T-helper 22 cell (primary cell): ENCODE results near the gene GOSR2.
"Not testable (repeated sequence)": the region's sequence is repeated elsewhere in the genome, so short reads cannot be mapped to it uniquely, and the experiment has no call there.

Source experiments
- DNase-seq: peaks from one replicate; pipeline ENCODE4 v3.0.0-alpha.2; 2020; ENCODE audit warnings: low read depth

GOSR2 gene

DNA sequence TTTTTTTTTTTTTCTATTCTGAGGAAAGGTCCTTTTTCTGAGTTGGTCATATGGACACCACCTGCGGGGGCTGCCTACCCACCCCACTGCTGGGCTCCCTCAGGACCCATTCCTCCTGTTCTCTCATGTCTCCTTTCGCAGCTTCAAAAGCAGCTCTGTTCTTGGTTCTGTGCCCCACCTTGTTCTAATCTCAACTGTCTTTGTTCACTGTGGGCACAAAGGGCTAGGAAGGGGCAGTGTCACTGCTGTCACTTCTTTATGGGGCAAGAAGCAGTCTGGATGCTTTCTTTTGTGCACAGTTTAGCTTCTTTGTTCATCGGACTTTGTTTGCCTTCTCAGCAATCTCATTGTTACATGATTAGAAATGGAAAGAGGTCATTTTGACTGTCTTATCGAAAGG lies 7.1 kb downstream of the GOSR2 start:
- DNase-seq = no peak

DNA sequence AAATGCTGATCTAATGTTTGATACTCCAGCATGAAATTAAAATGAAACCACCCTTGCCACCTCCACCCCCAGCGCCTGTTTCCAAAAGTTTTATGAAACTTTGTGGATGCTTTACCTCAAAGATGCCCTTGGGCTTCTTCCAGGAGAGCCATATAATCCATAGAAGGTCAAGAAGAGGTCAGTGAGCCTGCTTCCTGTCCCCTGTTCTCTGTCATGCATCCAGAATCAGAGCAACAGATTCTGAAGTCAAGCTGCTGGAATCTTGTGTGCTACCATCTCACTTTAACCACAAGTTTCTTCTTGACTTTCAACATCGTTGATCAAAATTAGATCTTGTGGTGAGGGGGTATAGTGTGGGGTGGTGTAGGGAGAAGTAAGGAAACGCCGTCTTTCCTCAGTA lies 8.6 kb downstream of the GOSR2 start:
- DNase-seq = no peak

DNA sequence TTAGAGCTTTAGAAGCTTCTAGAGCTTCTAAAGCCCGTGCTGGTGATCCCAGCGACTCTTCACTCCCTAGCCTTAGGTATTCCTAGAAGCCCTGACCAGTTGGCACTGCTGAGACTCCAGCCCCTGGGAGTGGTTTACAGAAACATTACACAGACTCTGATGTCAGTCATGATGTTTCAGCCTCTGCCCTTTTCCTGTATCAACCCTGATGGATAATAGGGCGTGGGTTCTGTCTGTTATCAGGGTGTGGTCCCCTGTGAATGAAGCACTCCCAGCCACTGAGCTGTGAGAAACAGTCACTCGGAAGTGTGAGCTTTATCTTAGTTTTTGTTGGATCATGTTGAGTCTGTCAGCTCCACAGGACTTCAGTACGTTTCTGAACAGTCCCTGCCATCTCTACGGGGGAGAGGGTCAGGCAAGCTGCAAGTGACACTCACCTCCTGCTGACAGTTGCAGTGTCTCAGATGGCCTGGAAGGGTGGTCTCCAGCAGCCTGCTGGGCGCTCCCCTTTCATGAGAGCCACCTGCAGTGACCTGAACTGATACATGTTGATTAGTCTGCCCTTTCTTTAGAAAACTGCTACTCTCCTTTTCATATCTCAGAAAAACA lies 12.8 kb downstream of the GOSR2 start:
- no peak for DNase-seq

DNA sequence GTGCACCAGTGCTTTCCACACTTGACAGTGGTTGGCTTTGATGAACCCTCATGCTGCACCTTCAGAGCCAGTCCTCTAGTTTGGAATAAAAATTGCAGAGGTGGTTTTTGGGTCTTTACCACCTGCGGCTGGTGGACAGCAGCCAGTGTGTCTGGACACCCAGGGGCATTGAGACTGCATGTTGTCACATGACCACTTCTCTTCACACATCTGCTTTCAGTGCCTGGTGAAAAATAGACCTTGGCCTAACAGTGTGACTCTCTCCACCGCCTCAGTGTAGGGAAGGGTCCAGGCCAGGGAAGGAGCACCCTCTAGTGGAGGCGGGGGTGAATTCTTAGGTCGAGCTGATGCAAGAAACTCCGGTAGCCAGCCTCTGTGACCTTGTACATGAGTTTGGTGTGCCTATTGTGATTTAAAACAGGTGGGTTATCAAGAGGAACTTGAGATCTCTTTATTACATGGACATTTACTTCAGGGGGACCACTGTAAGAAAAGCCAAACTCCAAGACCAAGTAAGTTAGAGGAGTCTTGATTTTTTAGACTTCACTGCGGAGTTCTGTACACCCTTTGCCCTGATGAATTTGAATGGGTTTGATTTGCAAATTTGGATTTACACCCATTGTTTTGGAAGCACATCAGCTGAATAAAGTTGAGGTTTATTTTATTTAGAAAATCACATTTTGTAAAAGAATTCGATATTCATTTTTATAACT lies 17.9 kb downstream of the GOSR2 start:
- peak; percentile 3 for DNase-seq

DNA sequence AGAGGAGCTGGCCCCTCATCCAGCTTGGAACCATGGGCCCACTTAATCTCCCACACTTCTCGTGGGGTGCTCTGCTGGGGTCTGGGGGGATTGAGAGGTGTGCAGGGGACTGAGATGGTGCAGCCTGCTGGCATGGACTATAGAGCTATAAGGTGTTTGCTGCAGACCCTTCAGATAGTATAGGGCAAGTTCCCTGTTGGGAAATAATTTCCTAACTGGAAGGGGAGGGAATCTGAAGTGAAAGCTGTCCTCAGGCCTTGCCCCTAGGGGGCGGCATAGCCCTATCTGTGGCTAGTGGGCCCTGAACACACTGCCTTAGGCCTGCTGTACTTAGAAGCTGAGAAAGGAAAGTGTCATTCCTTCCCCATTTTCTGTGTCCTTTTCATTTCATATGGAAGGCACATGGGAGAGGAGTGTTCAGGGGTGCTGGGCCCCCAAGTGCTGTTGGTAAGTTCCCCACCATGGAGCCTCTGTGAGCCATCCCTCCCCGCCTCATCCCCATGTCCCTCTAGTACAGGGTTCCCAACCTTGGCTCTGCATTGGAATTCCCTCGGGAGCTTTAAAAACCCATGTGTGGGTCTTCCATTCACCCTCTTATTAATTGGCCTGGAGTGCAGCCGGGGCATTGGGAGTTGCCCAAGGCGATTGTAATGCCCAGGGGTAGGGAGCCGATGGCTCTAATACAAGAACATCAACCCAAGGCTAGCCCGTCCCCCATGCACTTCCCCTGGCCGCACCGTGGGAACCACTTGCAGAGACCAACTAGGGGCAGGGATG lies 19.7 kb downstream of the GOSR2 start:
- no peak for DNase-seq

DNA sequence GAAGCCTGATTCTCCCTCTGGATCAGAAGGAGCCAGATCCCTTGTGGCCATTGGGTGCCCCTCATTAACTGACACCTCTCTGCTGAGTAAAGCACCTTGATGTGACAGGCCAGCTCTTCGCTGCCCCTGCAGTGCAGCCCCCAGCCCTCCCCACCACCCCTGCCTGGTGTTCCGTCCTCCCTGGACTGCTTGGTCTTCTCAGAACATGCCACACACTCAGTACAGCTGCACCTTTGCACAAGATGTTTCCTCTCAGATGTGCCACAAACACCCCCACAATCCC lies 20.2 kb downstream of the GOSR2 start:
- DNase-seq = no peak

DNA sequence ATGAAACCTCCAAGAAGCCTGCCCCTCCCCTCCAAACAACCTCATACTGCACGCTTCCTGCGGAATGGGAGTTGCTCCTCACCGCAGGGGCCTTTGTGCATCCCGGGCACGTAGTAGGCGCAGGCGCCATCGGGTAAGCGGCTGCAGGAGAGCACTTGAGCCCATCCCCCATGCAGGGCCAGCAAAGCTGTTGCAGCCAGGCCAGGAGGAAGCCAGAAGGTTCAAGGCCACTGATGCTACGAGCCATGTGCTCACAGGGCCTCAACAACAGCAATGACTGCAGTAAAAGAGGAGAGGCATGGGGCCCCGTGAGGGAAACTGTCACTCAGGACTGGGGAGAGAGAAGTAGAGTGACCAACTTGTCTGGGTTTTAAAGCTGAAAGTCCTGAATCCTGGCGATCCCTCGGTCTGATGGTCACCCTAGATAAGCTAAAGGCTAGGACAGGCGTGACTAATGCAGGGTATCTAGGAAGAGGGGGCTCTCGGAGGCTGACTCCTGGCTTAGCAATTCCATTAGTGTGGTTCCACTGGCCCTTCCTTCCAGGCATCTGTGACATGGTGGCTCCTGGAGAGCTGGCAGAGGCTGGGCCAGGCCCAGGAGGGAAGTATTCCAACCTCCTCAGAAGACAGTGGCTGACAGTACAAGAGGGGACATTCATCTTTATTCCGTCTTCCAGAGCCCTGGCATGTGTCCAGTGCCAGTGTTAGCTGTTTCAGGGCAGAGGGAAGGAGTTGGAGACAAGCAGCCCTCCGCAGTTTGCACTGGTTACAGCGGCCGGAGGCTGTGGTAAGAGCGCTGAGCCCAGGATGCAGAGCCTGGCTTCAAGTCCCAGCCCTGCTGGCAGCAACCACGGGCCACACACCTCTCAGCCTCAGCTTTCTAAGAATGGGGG lies 20.8 kb downstream of the GOSR2 start:
- no peak for DNase-seq

DNA sequence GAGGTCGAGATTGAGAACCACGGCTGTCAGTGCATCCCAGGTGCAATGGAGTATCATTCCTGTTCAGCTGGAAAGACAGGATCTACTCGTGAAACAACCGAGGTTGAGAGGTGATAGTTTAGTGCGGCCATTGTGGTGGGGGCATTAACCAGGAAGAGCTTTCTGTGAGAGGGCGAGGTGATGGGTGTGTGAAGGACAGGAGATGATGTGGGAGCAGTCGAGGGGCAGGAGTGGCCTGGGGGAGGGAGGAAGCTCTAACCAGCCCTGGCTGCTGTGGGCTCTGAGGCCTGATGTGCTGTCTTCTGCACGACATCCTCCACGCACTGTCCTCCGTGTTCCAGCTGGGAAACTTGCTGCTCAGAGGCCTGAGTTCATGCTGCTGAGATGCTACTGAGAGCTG lies 22.0 kb downstream of the GOSR2 start:
- no peak for DNase-seq

DNA sequence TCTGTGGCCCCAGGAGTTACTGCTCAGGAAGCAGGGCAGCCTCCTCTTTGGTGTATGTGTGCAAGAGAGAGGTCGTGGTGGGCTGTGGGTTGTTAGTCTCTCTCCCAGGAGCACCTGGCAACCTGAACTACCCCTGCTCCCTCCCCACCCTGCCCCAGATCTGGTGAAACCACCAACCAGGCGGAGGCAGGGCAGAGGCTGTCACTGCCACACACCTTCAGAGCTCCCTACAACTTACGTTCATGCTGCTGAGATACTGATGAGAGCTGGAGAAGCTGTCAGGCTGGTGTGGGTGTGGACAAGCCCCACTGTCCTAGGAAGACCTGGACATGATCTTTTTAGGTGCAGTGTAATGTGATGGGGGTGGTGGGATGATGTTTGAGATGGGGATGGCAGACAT lies 24.3 kb downstream of the GOSR2 start:
- DNase-seq = no peak

DNA sequence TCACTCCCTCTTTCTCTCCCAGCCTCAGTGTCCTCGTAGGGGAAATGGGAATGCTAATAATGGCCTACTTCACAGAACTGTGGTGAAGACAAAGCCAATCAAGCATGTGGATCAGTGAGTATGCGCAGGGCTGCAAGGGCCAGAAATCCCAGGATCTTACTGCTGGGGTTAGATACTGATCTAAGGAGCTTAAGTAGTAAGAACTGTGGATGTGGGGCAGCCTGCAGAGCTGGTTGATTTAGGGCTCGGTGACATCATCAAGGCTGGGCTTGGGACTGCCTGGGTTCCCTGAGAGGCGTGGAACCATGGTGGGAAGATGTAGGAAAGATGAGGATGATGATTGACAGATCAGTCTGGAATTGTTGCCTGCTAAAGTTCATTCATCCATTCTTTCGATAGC lies 25.6 kb downstream of the GOSR2 start:
- no peak for DNase-seq

DNA sequence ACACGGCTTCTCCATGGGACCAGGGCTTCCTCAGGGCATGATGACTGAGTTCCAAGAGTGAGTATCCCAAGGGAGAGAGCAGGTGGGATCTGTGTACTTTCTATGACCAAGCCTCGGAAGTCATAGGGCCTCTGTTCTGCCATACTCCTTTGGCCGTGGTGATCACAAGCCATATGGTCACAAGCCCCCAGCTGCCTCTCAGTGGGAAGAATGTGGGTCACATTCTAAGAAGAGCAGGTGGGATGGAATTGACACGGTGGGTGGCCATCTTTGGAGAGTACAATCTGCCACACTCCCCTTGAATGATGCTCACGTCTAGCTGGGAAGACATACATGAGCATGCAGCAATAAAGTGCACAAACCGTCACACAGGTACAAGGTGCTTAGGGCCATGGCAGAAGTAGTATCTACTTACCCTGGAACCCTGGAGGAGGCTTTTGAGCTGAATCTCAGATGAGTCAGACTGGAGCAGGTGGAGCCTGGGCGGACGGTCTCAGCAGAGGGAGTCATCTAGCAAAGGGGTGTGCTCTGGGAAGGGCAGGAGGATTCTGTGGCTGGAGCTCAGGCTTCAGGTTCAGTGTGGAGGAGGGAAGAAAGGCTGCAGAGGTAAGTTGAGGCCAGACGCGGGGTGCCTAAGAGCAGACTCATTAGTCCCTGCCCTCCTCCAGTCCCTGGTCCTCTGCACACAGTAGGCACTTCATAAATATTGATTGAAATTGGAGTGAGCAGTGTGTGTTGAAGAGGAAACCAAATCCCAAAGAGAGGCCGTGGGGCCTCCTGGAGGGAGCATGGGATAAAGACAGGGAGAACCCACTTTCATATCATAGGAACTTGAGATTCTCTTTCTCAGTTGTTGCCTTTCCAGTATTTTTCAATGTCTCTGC lies 26.6 kb downstream of the GOSR2 start:
- no peak for DNase-seq

DNA sequence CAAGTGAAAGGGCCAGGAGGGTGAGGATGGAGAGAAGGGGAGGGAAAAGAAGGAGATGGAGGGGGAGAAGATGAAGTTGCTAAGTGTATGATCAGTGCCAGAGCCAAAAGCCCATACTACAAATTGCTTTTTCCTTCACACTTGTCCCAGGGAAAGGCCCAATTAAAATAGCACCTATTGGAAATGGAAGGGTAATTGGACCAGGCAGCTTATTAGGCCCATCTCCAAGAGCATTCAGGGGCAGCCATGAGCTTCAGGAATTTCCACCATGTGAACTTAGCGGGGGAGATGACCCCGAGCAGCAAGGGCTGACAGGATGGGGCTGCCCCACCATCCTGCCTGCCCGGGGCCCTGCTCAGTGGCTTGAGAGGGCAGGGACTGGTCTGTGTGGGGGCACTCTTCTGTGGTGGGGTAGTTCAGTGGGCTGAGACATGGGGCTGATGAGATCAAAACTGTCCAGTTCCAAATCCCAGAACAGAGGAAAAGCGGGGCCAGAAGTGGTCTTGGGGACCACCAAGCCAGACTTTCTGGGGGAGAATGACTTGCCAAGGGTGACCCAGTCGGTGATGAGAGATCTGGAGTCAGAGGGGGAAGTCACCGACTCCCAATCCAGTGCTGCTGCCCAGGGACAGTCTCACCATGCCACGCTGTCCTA lies 27.5 kb downstream of the GOSR2 start:
- DNase-seq = no peak

DNA sequence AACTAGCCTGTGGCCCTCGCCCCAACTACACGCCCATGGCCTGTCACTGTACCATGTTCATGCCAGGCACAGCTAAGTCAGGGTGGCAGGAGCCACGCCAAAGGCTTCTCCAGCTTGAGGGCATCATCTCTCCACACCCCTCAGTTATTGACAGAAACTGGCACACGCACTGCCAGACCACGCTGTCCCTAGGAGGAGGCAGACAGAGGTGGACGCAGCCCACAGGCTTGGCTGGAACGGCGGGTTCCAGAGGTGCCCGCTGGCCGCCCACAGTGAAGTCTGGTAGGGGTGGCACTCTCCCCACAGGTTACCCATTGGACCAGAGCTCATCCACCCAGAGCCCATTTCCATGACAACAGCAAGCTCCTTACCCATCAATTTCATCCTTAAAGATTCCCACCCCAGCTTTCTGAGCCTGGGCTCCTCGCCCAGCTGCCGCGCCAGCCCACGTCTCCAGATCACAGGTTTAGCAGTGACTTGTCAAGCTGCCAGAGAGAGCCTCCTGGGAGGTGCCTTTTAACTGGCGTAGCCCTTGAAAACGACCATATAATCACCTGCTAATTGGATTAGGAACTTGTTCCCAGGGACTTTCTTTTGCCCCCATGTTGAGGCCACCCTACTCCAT lies 28.1 kb downstream of the GOSR2 start:
- no peak for DNase-seq

DNA sequence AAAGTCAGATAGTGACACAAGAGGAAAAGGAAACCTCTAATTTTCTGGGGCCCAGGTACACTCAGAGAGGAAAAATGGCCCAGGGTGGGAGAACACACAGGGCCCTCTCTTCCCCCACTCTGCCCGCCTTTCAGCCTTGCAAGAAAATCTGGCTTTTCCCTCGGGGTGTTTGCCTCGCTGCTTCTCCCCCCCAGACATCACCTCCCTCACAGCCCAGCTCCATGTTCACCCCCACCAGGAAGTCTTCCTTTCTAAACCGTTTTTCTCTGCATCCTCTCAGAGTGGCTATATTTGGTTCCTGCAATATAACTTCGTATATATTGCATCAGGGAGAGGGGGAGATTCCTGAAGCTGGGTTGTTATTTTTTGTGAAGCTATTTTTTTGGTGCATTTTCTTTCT lies 28.7 kb downstream of the GOSR2 start:
- DNase-seq = no peak

DNA sequence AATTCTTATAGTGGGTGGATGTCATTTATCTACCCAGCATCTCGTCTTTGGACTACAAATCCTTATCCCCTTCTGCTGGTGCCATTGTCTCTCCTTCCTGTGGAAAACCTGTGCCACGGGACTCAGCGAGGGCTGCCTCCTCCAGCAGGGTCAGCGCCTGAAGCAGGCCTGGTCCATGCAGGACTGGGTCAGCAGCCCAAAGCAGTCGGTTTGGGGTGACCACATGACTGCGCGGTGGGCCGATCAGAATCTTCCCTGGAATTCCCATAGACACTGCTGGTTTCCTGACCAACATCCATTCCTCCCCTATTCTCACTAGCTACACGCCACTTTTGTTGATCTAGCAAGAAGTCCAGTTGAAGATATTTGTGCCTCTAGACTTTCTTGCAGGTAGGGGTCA lies 29.2 kb downstream of the GOSR2 start:
- no peak for DNase-seq

DNA sequence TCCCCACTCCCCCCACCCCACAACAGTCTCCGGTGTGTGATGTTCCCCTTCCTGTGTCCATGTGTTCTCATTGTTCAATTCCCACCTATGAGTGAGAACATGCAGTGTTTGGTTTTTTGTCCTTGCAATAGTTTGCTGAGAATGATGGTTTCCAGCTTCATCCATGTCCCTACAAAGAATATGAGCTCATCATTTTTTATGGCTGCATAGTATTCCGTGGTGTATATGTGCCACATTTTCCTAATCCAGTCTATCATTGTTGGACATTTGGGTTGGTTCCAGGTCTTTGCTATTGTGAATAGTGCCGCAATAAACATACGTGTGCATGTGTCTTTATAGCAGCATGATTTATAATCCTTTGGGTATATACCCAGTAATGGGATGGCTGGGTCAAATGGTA lies 30.2 kb downstream of the GOSR2 start:
- not testable (repeated sequence) for DNase-seq

DNA sequence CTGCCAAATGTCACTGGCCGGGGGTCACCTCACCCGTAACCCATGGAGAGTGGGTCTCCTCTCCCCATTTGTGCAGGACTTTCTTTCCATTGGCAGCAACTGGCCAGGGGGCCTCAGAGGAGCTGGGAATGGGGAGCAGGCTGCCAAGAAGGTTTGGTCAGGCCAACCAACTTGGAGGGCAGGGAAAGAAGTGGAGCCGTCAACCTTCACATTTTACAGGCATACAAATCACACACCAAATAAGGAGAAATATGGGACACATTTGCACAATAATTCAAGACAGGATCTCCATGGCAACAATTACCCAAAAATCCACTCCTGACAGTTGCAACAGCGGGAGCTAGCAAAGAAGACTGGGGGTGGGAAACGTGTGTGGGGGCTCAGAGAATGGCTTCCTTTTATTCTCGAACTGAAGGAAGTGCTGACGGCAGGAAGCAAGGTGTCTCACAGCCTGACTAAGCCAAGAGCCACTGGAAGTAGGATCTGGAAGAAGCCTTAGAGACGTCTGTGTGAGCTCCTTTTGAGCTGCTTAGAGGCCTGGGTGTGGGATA lies 35.2 kb downstream of the GOSR2 start:
- no peak for DNase-seq

DNA sequence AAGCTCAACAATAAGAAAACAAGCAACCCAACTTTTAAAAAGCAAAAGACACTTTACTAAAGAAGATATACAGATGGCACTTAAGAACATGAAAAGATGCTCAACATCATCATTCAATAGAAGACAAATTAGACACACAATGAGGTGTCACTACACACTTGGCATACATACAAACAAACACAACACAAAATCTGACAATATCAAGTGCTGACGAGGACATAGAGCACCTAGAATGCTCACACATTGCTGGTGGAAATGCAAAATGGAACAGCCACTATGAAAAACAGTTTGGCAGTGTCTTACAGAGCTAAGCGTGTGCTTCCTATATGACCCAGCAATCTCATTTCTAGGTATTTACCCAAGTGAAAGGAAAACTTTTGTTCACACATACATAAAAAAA lies 37.2 kb downstream of the GOSR2 start:
- DNase-seq = no peak

DNA sequence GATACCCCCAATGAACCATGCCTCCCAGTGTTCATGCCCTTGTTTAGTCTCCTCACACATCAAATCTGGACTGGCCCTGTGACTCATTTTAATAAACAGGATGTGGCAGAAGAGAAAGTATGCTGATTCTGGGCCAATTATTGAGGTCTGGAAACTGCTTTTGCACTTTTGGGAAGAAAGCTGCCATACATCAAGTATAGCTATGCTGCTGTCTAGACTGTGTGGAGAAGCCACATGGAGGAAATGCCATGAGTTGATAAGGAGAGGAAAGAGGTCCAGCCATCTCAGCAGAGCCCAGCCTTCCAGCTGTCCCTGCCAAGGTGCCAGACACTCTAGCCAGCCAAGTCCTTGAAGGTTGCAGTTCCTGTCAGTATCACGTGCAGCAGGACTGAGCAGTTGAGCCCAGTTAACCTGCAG lies 39.4 kb downstream of the GOSR2 start:
- DNase-seq = no peak

DNA sequence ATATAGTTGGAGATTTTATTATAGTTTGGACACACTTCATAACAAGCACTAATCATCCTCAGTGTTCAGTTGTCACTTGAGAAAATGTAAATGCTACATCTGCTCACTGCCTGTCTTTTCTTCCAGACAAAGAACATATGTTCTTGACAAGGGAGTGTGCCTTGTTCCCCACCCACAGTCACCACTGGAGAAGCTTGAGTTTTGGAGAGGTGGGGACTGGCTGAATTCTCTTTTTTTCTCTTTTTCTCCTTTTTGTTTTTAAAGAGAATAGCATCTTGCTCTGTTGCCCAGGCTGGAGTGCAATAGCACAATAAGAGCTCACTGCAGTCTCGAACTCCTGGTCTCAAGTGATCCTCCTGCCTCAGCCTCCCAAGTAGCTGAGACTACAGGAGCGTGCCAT lies 40.6 kb downstream of the GOSR2 start:
- DNase-seq = no peak
